Activated gamma-delta T cell (primary cell): ENCODE results near the gene GET4.
"Not testable (repeated sequence)": the region's sequence is repeated elsewhere in the genome, so short reads cannot be mapped to it uniquely, and the experiment has no call there.

Experiments used
- DNase-seq: peaks from one replicate; lab custom pipeline; 2025; lab: John Stamatoyannopoulos, UW

GET4 gene

GRCh38 chr7:845731-846130 lies 30.6 kb upstream of the GET4 start:
- no peak for DNase-seq

GRCh38 chr7:846958-847650 lies 29.2 kb upstream of the GET4 start:
- DNase-seq = not testable (repeated sequence)

- DNase-seq = not testable (repeated sequence)
These were observed 28.6 kb upstream of the GET4 start for GRCh38 chr7:847728-848127.

- DNase-seq = no peak
These were observed 27.2 kb upstream of the GET4 start for GRCh38 chr7:849145-849544.

GRCh38 chr7:849781-850180 lies 26.6 kb upstream of the GET4 start:
- no peak for DNase-seq

- no peak for DNase-seq
These were observed 25.1 kb upstream of the GET4 start for GRCh38 chr7:851204-851603.

- no peak for DNase-seq
These were observed 22.8 kb upstream of the GET4 start for GRCh38 chr7:853366-854117.

- no peak for DNase-seq
These were observed 22.1 kb upstream of the GET4 start for GRCh38 chr7:854118-854775.

GRCh38 chr7:855686-856369 lies 20.5 kb upstream of the GET4 start:
- DNase-seq = no peak

GRCh38 chr7:856444-857095 lies 19.8 kb upstream of the GET4 start:
- no peak for DNase-seq

GRCh38 chr7:857661-858060 lies 18.7 kb upstream of the GET4 start:
- no peak for DNase-seq

- DNase-seq = no peak
These were observed 16.9 kb upstream of the GET4 start for GRCh38 chr7:859359-860030.

- no peak for DNase-seq
These were observed 16.2 kb upstream of the GET4 start for GRCh38 chr7:860149-860548.

GRCh38 chr7:861222-861621 lies 15.1 kb upstream of the GET4 start:
- DNase-seq = no peak

GRCh38 chr7:862157-862556 lies 14.2 kb upstream of the GET4 start:
- no peak for DNase-seq

- DNase-seq = no peak
These were observed 13.2 kb upstream of the GET4 start for GRCh38 chr7:863106-863505.

- DNase-seq = no peak
These were observed 10.4 kb upstream of the GET4 start for GRCh38 chr7:865921-866320.

- no peak for DNase-seq
These were observed 9.4 kb upstream of the GET4 start for GRCh38 chr7:867001-867405.

GRCh38 chr7:867406-868188 lies 8.8 kb upstream of the GET4 start:
- no peak for DNase-seq

GRCh38 chr7:868189-868486 lies 8.2 kb upstream of the GET4 start:
- DNase-seq = no peak

- DNase-seq = no peak
These were observed 7.0 kb upstream of the GET4 start for GRCh38 chr7:869348-869747.
